Measurements from ENCODE around the gene TLX3. TPM values are rescaled to one million over a fixed set of nuclear protein-coding genes. Genes with fewer than 3 reads are reported as not detected.

TLX3 gene
- total RNA-seq, 1 donor from 2014 or later = 161 TPM

DNA sequence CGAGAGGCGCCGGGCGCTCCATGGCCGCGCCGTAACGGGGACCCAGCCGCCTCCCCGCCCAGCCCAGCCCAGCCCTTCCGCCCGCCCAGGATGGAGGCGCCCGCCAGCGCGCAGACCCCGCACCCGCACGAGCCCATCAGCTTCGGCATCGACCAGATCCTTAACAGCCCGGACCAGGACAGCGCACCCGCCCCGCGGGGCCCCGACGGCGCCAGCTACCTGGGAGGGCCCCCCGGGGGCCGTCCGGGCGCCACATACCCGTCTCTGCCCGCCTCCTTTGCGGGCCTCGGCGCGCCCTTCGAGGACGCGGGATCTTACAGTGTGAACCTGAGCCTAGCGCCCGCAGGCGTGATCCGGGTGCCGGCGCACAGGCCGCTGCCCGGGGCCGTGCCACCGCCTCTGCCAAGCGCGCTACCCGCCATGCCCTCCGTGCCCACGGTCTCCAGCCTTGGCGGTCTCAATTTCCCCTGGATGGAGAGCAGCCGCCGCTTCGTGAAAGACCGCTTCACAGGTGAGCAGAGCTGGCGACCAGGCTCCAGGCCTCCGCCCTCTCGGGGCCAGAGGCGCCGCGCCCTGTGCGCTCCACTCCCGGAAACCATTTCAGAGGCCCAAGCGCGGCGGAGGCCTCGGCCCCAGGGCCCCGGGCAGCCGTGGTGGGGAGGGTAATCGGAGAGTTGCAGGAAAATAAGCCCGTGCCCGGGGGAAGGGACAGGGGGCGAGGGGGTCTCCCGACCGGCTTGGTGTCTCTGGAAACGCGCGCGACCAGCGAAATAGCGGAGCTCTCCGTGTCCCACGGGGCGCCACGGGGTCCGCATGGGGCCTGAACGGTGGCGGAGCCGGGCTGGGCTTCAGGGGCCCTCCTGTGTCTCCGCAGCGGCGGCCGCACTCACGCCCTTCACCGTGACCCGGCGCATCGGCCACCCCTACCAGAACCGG lies 496 bp downstream of the TLX3 start:
- Mint-ChIP-seq H3K9me3 (ENCODE audit: unreplicated experiment) (peaks cover 41% of the 10 kb centered on the region), H3K27ac (ENCODE audit: unreplicated experiment) (peak overlapping the region; percentile 94), H3K4me3 (ENCODE audit: unreplicated experiment) (peak overlapping the region; percentile 91), H3K4me1 (ENCODE audit: low read depth, unreplicated experiment) (peaks cover 19% of the 10 kb centered on the region), H3K27me3 (ENCODE audit: unreplicated experiment) (peaks cover 43% of the 10 kb centered on the region), H3K36me3 (ENCODE audit: unreplicated experiment) (peaks cover 14% of the 10 kb centered on the region)
- TF ChIP-seq, protein P1, sequence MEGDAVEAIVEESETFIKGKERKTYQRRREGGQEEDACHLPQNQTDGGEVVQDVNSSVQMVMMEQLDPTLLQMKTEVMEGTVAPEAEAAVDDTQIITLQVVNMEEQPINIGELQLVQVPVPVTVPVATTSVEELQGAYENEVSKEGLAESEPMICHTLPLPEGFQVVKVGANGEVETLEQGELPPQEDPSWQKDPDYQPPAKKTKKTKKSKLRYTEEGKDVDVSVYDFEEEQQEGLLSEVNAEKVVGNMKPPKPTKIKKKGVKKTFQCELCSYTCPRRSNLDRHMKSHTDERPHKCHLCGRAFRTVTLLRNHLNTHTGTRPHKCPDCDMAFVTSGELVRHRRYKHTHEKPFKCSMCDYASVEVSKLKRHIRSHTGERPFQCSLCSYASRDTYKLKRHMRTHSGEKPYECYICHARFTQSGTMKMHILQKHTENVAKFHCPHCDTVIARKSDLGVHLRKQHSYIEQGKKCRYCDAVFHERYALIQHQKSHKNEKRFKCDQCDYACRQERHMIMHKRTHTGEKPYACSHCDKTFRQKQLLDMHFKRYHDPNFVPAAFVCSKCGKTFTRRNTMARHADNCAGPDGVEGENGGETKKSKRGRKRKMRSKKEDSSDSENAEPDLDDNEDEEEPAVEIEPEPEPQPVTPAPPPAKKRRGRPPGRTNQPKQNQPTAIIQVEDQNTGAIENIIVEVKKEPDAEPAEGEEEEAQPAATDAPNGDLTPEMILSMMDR (IDR thresholded peaks at IDR 0.05; ENCODE audit: partially characterized antibody, unreplicated experiment) = no peak
- DNase-seq = peak; percentile 75

DNA sequence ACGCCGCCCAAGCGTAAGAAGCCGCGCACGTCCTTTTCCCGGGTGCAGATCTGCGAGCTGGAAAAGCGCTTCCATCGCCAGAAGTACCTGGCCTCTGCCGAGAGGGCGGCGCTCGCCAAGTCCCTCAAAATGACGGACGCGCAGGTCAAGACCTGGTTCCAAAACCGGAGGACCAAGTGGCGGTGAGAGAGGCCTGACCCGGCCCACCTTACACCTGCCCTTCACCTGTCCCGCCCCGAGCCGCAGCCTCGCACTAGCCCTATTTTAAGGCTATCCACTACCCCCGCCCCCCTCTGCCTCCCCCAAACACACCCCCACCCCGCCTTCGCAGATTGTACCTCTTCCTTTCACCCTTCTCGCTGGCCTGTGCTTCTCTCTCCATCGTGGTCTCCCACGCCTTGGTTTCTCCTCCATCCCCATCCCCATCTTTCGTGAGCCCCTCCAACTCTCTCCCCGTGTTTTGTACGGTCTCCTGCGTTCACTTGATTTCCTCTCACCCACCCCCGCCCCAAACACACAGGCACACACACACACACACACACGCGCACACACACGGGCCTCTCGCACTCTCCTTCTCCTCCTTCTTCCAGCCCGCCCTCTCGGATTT lies 1.3 kb downstream of the TLX3 start:
- TF ChIP-seq, protein P1 (IDR thresholded peaks at IDR 0.05; ENCODE audit: partially characterized antibody, unreplicated experiment) = peak; percentile 79
- DNase-seq = peak; percentile 79
- H3K4me1 Mint-ChIP-seq (ENCODE audit: low read depth, unreplicated experiment) = peaks cover 17% of the 10 kb centered on the region
- peaks cover 46% of the 10 kb centered on the region for H3K27me3 Mint-ChIP-seq (ENCODE audit: unreplicated experiment)
- peaks cover 41% of the 10 kb centered on the region for H3K9me3 Mint-ChIP-seq (ENCODE audit: unreplicated experiment)
- H3K27ac Mint-ChIP-seq (ENCODE audit: unreplicated experiment) = peak overlapping the region; percentile 92
- peaks cover 14% of the 10 kb centered on the region for H3K36me3 Mint-ChIP-seq (ENCODE audit: unreplicated experiment)
- H3K4me3 Mint-ChIP-seq (ENCODE audit: unreplicated experiment) = peak overlapping the region; percentile 91

DNA sequence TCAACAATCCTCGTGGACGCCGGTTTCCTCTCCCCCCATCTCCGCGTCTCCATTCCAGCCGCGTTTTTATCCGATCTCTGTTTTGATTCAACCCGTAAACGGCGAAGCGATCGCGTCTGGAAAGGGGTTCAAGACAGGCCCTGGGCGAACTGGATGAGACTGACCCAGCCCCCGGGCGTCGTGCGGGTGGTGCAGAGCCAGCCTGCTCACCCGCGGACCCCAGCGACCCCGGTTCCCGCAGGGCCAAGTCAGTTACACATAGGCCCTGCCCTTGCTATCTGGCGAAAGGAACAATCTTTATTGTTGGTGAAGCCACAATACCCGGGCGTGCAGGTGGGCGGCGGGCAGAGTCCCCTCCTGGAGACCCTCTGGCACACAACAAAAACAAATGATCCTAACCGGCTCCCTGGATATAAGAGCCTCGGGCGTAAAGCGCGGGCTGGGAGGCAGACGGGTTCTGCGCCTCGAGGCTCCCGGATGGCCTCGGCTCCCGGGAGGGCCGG lies 1.8 kb downstream of the TLX3 start:
- Mint-ChIP-seq H3K27me3 (ENCODE audit: unreplicated experiment) (peaks cover 45% of the 10 kb centered on the region), H3K27ac (ENCODE audit: unreplicated experiment) (peak overlapping the region; percentile 92), H3K4me1 (ENCODE audit: low read depth, unreplicated experiment) (peaks cover 13% of the 10 kb centered on the region), H3K9me3 (ENCODE audit: unreplicated experiment) (peaks cover 41% of the 10 kb centered on the region), H3K4me3 (ENCODE audit: unreplicated experiment) (peak overlapping the region; percentile 91), H3K36me3 (ENCODE audit: unreplicated experiment) (peaks cover 14% of the 10 kb centered on the region)
- TF ChIP-seq, protein P1 (IDR thresholded peaks at IDR 0.05; ENCODE audit: partially characterized antibody, unreplicated experiment) = no peak
- DNase-seq = no peak

DNA sequence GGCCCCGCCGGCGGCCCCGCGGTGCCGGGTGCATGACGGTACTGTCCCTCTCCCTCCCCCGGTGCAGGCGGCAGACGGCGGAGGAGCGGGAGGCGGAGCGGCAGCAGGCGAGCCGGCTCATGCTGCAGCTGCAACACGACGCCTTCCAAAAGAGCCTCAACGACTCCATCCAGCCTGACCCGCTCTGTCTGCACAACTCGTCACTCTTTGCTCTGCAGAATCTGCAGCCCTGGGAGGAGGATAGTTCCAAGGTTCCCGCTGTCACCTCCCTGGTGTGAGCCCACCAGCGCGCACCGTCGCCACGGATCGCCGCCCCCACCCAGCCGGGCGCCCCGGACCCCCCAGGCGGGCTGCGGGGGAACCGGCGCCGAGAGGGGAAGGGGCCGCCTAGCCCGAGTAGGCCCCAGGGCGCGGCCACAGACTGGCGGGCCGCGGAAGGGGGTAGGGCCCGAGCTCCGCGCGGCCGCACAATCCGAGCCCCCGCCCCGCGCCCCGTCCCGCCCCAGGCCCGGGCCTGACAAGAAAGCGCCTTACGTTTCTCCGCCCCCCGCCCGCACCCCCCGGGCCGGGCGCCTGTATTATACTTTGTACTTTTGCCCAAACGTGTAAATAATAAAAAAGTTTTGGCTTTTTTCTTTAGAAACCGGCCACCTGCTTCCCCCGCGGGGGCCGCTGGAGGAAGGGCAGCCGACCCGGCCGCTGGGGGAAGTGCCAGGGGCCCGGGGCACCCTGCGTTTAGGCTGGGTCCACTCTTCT lies 2.5 kb downstream of the TLX3 start:
- Mint-ChIP-seq H3K27me3 (ENCODE audit: unreplicated experiment) (peaks cover 48% of the 10 kb centered on the region), H3K9me3 (ENCODE audit: unreplicated experiment) (peaks cover 42% of the 10 kb centered on the region), H3K27ac (ENCODE audit: unreplicated experiment) (peak overlapping the region; percentile 83), H3K4me3 (ENCODE audit: unreplicated experiment) (peak overlapping the region; percentile 82), H3K36me3 (ENCODE audit: unreplicated experiment) (peaks cover 14% of the 10 kb centered on the region), H3K4me1 (ENCODE audit: low read depth, unreplicated experiment) (peaks cover 12% of the 10 kb centered on the region)
- DNase-seq = peak; percentile 49
- TF ChIP-seq, protein P1 (IDR thresholded peaks at IDR 0.05; ENCODE audit: partially characterized antibody, unreplicated experiment) = no peak

All from glutamatergic neuron (in vitro differentiated cells).